Measurements from ENCODE around the gene MT1E. TPM values are rescaled to one million over a fixed set of nuclear protein-coding genes. Genes with fewer than 3 reads are reported as not detected.

MT1E gene
- total and polyA plus RNA-seq, 2 donors from 2014 or later = 191 to 258 TPM

- no peak for FAIRE-seq
- DNase-seq = no peak
Observed at GRCh38 chr16:56584276-56584675, 41.3 kb upstream of the MT1E start.

DNA sequence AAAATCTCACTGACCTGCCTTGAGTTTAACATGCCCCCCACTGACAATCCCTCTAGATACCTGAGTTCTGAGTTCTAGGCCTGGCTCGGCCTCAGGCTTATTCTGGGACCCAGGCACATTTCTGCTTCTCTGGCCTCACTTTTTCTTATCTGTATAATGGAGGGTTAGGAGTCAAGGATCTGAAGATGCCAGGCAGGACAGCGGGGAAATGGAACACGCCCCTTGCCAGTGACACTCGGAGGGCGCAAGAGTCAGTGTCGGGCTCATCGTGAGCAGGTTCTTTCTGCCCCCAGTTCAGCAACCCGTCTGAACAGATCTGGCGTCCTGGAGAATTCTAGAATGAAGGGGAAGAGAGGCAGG is 36.8 kb upstream of the MT1E start:
- intact Hi-C loops (cut with DNase I) = no loop called here
- Histone ChIP-seq H3K9ac (ENCODE audit: low read length in 3 of 3) (no peak overlapping the region), H3K27ac (ENCODE audit: low read depth in 2 of 2, low read length in 2 of 2) (no peak overlapping the region), H3K4me1 (ENCODE audit: control insufficient read depth in 2 of 3, insufficient read depth in 2 of 3, low read depth in 1 of 3, low read length in 3 of 3) (peaks cover 0 to 6% (median 0%) of the 10 kb centered on the region in 3 donors), H3K27me3 (ENCODE audit: control insufficient read depth, insufficient read depth, low read length) (peaks cover 7% of the 10 kb centered on the region), H3K9me3 (ENCODE audit: control insufficient read depth in 2 of 3, insufficient read depth in 1 of 3, low read length in 3 of 3) (no peaks in the 10 kb centered on the region), H3K36me3 (ENCODE audit: control insufficient read depth in 2 of 3, insufficient read depth in 3 of 3, low read length in 3 of 3) (no peaks in the 10 kb centered on the region), H3K4me3 (ENCODE audit: low read length in 3 of 3) (peak overlapping the region in 2 of 3 donors; percentile 19 to 49)
- TF ChIP-seq, protein P1, sequence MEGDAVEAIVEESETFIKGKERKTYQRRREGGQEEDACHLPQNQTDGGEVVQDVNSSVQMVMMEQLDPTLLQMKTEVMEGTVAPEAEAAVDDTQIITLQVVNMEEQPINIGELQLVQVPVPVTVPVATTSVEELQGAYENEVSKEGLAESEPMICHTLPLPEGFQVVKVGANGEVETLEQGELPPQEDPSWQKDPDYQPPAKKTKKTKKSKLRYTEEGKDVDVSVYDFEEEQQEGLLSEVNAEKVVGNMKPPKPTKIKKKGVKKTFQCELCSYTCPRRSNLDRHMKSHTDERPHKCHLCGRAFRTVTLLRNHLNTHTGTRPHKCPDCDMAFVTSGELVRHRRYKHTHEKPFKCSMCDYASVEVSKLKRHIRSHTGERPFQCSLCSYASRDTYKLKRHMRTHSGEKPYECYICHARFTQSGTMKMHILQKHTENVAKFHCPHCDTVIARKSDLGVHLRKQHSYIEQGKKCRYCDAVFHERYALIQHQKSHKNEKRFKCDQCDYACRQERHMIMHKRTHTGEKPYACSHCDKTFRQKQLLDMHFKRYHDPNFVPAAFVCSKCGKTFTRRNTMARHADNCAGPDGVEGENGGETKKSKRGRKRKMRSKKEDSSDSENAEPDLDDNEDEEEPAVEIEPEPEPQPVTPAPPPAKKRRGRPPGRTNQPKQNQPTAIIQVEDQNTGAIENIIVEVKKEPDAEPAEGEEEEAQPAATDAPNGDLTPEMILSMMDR (IDR thresholded peaks at IDR 0.05; ENCODE audit: borderline replicate concordance, extremely low read depth, insufficient read depth) = no peak
- DNase-seq = no peak
- no peak for FAIRE-seq

More at GRCh38 chr16:56584276-56584675, 41.3 kb upstream of the MT1E start:
- Histone ChIP-seq H3K27me3 (ENCODE audit: control insufficient read depth, insufficient read depth, low read length) (peaks cover 2% of the 10 kb centered on the region), H3K9ac (ENCODE audit: low read length in 3 of 3) (no peak overlapping the region), H3K27ac (ENCODE audit: low read depth in 2 of 2, low read length in 2 of 2) (no peak overlapping the region), H3K9me3 (ENCODE audit: control insufficient read depth in 2 of 3, insufficient read depth in 1 of 3, low read length in 3 of 3) (no peaks in the 10 kb centered on the region), H3K36me3 (ENCODE audit: control insufficient read depth in 2 of 3, insufficient read depth in 3 of 3, low read length in 3 of 3) (no peaks in the 10 kb centered on the region), H3K4me1 (ENCODE audit: control insufficient read depth in 2 of 3, insufficient read depth in 2 of 3, low read depth in 1 of 3, low read length in 3 of 3) (peaks cover 0 to 2% (median 0%) of the 10 kb centered on the region in 3 donors), H3K4me3 (ENCODE audit: low read length in 3 of 3) (no peak overlapping the region)
- TF ChIP-seq, protein P1 (IDR thresholded peaks at IDR 0.05; ENCODE audit: borderline replicate concordance, extremely low read depth, insufficient read depth) = no peak
- intact Hi-C loops (cut with DNase I) = no loop called here

DNA sequence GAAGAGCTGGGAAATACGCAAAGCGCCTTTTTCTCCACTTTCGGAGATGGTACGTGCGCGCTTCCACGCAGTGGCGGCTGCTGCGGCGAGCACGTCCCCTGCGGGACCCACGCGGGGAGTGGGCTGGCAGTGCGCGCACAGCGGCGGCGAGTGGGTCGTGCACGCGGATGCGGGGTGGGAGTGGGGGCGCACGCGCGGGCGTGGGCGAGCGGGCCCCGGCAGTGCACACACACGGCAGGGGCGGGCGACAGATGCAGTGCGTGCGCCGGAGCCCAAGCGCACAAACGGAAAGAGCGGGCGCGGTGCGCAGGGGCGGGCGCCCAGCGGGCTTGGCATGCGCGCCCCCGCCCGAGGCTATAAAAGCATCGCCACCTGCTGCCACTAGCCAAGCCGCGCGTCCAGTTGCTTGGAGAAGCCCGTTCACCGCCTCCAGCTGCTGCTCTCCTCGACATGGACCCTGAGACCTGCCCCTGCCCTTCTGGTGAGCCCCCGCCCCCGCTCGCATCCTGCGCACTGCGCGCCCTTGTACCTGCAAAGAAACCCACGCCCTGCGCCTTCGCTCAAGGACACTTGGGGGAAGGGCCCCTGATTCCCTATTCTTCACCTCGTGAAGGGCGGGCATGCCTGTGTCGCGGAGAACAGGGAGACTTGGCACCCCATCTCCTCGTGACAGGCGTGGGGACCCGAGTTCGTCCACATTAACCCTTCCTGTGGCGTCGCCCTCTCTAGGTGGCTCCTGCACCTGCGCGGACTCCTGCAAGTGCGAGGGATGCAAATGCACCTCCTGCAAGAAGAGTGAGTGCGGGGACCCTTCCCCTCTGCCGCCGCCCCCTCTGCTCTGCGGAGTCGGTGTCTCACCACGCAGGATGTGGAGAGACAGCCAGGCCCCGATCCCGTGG is 36.2 kb upstream of the MT1E start, which contains the start of gene MT3:
MT3 (plus strand) TSS at position 388 of the 899 bp plus-strand sequence; CDS start at position 451, 63 bp downstream.
- no peak for FAIRE-seq

More for the DNA sequence above, 36.2 kb upstream of the MT1E start, which contains the start of gene MT3:
- Histone ChIP-seq H3K4me3 (ENCODE audit: low read length in 3 of 3) (peak within 1 kb of the TSS in 2 of 3 donors; percentile 19 to 49), H3K27me3 (ENCODE audit: control insufficient read depth, insufficient read depth, low read length) (peaks cover 7% of the 10 kb centered on the region), H3K36me3 (ENCODE audit: control insufficient read depth in 2 of 3, insufficient read depth in 3 of 3, low read length in 3 of 3) (no peaks in the 10 kb centered on the region), H3K9me3 (ENCODE audit: control insufficient read depth in 2 of 3, insufficient read depth in 1 of 3, low read length in 3 of 3) (no peaks in the 10 kb centered on the region), H3K4me1 (ENCODE audit: control insufficient read depth in 2 of 3, insufficient read depth in 2 of 3, low read depth in 1 of 3, low read length in 3 of 3) (peaks cover 0 to 6% (median 0%) of the 10 kb centered on the region in 3 donors), H3K9ac (ENCODE audit: low read length in 3 of 3) (no peak within 1 kb of the TSS), H3K27ac (ENCODE audit: low read depth in 2 of 2, low read length in 2 of 2) (no peak within 1 kb of the TSS)
- DNase-seq = peak in 4 of 5 donors; percentile 56 to 75 (median 62)
- TF ChIP-seq, protein P1 (IDR thresholded peaks at IDR 0.05; ENCODE audit: borderline replicate concordance, extremely low read depth, insufficient read depth) = no peak
- intact Hi-C loops (cut with DNase I) = no loop called here

Data from kidney (tissue), 14 donors.